ENCODE measurements around the gene STRIT1.

STRIT1 gene

DNA sequence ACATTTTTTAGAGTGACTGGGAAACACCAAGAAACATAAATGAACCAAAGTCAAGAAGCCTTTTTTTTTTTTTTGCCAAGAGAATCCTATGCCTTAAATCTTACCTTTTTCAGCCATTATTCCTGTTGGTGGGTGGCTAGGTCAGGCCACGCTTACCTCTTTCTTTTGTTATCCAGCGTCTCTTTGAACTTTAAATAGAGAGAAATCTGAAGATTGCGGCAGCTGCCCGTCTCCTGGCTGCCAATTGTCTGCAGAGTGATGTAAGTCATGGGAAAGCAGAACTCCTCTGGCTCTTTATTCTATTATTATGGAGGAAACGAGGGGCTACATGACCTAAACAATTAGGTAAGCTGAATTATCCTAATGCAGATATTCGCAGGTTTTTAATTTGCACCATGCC lies at the start of gene STRIT1:
Gene STRIT1 (minus strand): TSS at position 168 of the 400 bp plus-strand sequence.
- no peak for DNase-seq

DNA sequence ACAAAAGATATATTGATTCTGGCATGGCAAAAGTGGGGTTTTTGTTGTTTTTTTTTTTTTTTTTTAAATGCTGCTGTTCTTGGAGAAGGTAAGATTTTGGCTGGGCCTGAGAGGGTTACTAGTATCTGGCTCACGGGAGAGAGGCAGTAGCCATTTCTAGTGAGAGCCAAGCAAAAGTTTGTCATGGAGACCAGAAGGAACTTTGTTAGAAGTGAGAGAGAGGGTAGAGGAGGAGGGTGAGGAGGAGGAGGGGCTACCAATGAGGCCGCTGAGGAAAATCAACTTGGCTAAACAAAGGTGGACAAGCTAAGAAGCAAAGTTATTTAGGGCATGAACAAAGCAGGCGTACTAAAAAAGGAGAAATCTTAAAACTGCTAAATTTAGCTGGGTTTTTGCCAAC lies 48.9 kb upstream of the STRIT1 start:
- no peak for DNase-seq

DNA sequence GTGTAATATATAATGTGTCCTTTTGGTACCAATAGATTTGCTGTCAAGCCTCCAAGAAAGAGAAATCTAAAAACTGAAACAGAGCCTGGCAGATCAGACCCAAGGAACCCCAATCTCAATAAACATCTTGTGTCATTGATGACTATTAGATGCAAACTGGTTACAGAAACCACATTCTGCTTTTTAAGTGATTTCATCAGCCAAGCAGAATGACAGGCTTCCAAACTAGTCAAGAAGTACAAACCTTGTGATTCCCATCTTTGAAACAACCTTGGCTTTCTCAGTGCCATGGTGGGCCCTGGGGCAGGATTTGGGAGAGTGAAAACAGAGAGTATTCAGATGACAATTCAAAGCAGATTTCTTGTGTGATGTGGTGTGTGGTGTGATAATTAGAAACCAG lies 45.6 kb upstream of the STRIT1 start:
- no peak for DNase-seq

DNA sequence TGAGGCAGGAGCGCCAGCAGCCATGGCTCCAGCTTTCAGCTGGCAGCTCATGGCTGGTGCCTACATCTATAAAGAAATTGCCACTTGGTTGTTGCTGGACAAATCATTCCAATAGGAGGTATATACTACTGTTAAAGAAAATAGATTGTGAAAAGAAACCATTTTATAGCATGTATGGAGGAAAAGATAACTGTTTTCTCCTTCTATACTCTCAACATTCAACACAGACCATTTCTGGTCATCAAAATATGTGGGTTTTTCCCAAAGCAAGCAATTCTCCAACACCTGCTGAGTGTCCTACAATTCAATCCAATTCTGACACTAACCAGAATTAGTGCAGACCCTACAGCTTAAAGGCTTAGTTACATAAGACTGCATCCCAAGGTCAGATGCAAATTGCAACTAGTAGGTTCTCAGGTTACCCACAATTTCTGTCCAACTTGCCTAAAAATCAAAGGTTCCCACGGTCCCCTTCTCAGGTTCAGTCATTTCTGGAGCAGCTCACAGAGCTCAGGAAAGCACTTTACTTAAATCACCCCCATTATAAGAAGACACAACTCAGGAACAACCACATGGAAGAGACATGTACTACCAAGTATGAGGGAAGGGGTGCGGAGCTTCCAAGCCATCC lies 42.4 kb upstream of the STRIT1 start:
- DNase-seq: no peak

DNA sequence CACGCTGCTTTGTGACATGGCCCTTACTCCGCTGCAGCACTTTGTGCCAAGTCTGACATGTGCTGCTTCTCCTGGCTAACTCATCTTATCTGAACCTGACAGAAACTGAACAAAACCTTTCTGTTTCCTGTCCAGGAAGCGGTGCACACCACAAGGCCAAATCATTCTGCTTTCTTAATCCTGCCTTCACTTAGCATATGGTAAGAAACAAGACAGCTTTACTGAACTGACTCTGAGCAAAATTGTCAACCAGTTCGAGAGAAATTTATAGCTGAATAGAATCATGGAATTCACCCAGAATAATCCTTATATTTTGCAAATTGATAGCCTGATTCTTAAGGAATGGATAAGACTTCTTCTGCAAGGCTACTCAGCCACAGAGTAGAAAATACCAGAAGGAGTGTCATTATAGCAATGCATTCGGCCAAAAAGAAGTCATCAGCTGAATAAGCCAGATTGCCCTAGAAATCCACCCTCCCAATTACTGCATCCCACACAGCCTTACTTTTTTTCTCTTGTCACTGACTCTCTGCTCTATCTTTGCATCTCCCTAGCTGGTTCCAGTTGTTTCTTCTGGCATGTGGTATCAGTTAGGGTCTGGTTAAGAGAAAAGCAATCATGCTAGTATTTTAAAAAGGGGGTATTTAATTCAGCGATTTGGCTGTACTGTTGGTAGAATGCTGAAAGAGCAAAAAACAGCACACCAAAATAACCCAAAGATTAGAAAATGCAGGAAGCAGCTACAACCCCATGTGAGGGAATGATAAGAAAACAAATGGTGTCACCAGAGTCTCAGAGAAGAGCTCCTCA lies 41.6 kb upstream of the STRIT1 start:
- no peak for DNase-seq

DNA sequence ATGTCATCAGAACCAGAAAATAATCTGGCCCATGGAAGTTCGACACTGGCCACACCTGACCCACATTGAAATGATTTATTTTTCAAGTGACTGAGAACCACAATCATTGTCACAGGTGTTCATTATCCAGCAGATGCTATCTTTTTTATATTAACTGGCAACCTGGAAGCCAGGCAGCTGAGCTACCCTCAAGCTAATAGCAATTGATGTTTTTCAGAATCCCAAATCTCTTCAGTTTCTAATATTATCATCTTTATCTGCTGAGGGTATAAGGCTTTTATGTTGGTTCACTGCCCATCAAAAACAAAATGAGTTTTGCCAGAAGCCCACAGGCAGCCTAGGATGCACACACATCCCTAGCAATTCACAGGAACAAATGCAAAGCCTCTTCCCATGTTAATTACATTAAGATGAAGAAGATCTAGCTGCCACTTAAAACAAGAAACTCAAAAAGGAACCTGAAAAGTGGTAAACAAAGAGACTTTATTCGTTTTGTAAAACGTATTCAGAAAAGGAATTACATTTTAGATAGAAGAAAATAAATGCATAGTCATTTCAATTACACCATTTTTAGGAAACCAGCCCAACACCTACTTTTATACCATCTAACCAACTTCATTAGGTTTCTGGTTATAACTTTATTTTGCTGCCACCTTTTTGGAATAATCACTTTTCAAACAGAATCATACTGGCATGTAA lies 40.9 kb upstream of the STRIT1 start:
- DNase-seq: no peak

DNA sequence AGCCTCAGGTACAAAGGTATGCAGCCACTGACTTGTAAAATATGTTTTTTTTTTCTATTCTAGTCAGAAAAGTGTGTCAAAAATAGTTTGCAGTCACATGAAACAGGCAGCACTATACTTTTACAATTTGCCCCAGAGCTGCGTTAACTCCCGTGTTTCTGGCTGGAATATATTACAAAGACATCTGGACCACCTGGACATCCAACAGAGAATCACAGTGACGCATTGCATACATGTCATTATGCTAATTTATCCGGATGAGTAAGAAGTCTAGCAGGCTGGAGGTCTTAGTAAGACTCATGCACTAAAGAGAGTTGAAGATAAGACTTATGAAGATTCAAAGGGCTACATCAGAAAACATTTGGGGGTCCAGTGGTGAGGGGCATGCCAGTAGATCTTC lies 39.2 kb upstream of the STRIT1 start:
- DNase-seq: no peak

DNA sequence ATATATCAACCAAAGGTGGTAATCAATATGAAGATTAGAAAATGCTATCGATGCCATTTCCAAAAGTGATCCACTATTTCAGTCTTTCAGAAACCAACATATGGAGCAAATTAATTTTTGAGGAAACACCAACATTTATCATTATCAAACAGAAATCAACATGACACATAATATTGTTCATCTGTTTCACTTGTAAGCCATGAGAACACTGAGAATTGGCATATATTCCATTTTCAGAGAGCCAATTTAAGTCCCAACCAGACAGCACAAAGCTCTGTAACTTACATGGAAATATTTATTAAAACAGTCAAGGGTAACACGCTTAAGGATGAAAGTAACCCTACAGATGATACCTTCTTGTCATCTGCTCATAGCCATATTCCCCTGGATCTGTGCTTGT lies 37.6 kb upstream of the STRIT1 start:
- no peak for DNase-seq

DNA sequence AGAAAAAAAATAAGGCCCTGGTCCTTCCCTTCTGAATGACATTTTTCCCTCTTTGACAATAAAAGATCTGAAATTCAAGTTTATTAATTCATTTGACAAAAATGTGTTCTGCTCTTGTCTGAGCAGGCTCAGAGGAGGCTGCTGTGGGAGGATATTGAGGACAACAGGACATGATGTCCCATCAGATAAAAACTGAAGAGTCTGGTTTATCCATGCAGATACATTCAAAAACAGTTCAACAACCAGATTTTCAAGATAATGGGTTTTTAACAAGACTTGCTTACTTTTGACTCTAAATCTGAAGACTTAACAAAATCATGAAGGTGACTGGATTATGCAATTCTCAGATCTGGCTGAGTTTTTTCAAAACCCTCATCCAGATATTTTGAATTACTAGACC lies 36.9 kb upstream of the STRIT1 start:
- no peak for DNase-seq

DNA sequence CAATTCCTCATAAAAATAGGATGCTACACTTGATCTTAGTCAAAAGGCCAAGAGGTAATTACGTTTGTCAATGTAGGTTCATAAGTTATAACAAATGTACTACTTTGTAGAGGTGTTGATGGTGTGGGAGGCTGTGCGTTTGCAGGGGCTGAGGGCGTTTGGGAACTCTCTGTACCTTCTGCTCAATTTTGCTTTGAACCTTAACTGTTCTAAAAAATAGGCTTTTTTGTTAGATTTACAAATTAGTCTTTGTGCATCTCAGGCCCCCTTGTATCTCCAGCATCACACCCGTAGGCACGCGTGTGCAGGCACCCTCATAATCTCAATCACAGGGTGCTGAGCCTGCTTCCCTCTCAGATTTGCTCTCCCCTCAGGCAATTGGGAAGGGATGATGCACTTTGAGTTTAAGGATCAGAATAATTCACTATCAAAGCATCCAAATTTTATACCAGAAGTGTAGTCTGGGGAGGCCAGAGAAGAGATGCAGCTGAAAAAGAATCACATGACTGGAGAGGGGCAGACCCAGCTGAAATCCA lies 36.1 kb upstream of the STRIT1 start:
- no peak for DNase-seq

DNA sequence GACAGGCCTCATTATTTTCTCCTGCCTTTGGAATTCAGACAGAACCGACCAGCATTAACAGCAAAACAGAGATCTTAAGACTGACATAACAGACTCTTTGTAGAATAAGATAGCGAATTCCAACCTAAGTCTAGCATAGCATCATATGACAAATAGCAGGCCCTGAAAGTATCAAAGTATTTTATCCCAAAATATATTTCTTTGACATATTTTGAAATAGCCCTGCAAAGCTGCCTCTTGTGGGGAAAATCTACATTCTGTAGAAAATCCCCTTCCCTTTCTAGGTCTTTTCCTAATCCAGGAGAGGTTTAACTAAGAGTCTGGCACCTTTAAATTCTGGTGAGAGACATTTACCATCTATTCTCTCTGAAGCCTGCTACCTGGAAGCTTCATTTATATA lies 34.4 kb upstream of the STRIT1 start:
- no peak for DNase-seq

DNA sequence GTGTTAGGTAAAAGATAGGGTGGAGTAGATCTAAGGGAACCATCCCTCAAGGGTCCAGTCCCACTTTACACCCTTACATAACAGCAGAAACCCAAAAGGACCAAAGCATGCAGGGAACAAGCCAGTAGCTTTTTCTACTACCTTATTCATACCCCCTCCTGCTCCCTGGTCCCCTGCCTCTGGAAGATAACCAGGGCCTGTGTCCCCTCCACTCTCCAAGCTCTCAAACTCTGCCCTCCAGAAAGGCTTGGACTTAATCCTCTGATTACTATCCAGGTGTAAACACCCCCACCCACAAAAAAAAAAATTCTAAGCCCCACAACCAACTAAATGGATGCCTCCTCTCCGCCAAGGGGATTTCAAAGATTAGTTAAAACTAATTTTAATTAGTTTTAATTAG lies 33.9 kb upstream of the STRIT1 start:
- no peak for DNase-seq

DNA sequence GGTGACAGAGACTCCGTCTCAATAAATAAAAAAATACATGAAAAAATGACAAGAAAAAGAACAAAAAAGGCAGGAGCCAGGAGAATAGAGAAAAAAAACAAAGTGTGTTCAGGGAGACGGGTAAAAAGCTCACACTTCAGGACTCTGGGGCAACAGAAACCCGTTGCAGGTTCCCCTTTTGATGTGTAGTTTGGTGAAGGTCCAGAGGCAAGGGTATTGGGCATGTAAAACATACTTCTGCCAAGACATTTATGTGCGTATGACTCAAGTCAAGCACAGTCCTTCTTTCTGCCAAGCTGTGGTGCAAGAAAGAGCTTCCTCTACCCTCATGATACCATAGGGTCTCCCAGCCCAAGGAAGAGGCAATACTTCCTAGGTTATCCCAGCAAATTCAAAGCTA lies 33.4 kb upstream of the STRIT1 start:
- DNase-seq: no peak

DNA sequence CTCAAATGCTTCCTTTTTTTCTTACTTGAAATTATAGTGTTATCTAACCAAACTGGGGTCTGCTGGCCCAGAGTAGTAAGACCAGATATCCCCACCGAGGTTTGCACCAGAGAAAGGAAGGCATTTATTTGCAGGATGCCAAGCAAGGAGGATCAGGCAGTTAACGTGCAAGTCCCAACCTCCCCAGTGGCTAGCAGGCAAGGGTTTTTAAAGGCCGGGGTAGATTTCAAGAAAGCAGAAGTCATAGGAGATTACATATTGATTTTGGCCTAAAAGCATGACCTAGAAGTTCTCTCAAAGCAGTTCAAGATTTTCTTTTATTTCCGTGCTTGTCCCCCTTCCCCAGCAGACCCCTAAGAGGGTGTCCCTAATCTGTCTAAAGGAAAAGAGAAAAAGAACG lies 32.8 kb upstream of the STRIT1 start:
- DNase-seq: no peak

DNA sequence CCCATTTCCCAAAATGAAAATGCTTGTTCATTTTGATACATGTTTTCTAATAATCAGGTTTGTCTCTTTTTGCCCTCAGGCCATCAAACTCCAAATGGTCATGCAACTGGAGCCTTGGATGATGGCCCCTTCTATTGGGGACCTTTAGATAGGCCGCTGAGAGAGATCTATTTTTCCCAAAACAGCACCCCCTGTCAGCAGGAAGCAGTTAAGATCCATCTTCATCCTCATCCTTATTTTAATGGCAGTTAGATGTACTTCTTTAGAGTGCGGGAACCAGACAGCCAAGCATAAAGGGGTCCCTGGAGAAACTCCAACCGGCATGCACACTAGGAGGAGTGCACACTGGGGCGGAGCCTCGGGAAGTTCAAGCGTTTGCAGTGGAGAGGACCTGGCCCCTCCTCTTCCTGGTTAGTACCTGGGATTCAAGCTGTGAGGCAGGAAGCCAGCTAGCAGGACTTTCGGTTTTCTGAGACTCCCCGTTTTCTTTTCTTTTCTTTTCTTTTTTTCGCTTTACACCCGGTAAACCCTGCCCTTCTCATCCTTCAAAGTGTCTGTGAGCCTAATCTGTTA lies 31.9 kb upstream of the STRIT1 start:
- peak; percentile 54 for DNase-seq

DNA sequence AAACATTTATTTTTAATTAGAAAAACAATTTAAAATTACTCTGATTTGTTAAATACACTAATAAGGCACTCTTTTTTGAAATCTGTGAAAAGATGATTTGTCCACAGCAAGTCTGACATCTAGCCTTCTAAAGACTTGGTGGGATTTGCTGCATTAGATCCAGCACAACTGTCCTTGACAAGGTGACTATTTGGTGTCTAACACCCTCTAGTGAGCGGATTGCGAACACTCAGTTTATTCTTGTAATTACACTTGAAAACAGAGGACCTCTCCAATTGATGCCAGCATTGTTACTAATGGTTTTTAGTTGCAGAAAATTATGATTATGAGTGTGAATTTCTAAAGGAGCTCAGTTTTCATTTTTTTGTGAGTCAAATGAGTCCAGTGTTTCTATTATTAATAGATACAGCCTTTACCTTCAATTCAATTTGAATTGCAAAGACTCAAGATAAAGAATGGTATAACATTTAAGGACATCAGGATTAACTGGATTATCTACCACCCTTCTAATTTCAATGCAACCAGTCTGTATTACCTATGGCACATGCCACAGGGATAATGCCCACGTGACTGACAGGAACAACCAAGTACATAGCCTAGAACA lies 29.7 kb upstream of the STRIT1 start:
- DNase-seq: peak; percentile 62

DNA sequence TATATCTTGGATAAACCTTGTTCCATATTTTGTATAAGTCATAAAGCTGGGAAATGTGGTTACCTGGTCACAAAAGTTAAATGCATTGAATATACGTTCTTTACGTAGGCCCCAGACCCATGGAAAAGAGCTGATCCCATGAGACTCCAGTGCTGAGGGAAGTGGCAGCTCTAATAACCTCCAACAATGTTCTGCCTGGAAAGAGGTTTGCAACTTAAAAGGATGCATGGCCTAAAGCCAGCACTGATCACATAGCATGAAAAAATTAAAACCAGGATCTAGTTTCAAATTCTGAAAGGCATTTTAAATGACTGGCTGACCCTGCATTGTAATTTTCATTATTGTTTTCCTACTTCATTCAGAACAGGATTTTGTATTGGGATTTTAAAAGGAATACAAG lies 27.9 kb upstream of the STRIT1 start:
- DNase-seq: no peak

DNA sequence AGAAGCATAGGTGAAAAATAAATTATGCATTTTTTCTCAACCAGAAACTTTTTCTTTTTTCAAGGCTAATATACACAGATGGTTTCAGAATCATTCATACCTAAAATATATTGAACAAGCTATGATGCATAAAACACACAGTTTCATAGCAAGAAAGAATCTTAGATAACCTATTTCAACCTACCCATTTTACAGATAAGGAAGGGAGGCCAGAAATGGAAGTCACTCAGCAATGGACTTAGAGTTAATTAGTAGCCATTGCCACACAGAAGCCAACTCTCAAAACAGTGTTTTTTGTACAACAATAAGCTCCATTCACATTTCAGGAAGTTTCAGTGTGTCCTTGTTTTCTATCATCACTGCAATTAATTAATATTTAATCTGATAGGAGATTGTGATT lies 27.5 kb upstream of the STRIT1 start:
- no peak for DNase-seq

DNA sequence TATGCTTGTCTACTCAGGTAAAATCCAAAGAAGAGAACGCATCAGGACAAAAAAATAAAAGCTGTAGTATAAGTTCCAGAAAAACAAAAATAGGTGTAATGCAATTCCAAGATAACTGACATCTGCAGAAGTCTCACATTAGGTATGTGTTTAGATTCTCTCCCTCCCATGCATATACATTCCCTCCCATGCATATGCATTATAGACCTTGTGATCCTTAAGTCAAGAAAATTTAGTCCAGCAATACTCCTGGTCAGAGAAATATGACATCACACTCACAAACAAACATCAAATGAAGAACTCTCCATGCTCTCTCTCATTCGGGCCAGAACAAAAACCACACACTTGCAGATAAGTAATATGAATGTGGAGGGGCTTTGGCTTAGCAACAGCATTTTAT lies 25.3 kb upstream of the STRIT1 start:
- no peak for DNase-seq

DNA sequence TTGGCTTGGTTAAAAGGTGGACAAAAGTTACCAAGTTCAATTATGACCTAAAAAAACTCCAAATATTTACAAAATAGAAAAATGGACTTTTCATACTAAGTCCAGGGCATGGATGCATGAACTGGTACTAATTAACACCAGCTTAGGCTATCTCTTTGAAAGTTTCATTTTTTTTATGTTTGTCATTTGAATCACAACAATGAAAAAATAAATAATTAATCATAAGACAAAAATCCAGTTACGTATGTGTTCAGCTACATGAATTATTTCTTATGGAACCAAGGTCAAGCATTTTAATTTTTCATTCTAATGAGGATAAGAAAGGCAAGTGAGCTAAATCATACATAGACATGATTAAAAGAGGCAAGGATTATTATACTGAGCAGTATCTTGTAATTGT lies 23.7 kb upstream of the STRIT1 start:
- no peak for DNase-seq

DNA sequence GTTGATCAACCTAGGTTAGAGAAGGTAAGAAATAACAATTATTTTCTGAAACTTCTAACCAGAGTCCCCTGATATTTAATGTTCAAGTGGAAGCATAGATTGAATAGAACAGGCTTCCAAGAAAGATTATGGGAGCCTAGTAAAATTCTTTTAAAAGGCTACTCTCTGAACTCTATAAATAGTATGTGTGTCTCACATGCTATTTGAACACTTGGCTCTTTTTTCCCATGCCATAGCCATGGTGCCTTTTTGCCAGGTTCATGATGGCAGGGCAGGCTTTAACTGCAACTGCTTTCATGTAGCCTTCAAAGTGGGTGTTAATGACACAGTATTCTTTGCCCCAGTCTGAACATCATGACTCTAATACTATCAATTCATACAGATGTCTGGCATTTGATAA lies 22.9 kb upstream of the STRIT1 start:
- DNase-seq: no peak

DNA sequence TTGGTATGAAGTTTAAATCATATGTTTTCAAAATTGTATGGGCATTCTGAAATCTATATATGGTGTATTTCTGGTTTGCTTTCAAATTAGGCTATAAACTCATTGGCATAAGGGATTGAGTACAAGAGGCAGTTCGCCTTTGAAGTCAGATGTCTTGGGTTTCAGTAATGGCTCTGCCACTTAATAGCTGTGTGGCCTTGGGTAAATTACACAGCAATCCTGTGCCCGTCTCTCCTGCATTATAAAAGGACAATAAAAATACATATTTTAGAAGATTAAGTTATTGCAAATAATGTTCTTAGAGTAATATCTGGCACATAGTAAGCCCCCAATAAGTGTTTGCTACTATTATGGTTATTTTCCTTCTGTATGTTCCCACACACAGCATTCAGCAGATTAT lies 20.4 kb upstream of the STRIT1 start:
- no peak for DNase-seq

DNA sequence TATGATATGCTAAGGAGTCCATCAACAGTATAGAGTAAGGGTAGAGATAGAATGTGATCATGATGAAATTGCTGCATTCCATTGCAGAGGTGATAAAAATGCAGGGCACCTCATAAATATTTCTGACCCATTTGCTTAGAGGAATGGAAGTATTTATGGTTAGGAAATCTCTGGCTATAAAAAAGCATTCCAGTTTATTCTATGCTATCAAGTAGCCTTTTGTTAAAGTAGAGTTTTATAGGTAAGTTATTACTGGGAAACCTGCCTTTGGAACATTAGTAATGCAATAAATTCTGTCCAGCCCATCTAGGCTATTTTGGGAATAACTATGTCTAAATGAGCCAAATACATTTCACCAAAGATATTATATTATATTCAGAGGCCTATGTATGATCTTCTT lies 19.8 kb upstream of the STRIT1 start:
- DNase-seq: no peak

Data from NCI-H2029 treated with DMSO at 0.1 percent for 48 hours (cell line).